HCT116 (cell line): ENCODE results near the gene MPC1.

ENCODE experiments used
- CBX3 ChIP-seq: IDR thresholded peaks from 2 replicates; pipeline ENCODE4 v1.6.1; 2012; ENCODE audit warnings: low read depth
- CEBPB ChIP-seq: IDR thresholded peaks from 2 replicates; pipeline ENCODE4 v1.6.1; 2012; ENCODE audit warnings: low read depth
- POLR2AphosphoS5 ChIP-seq: IDR thresholded peaks from 2 replicates; pipeline ENCODE4 v1.6.1; 2011; ENCODE audit warnings: mild to moderate bottlenecking, low read depth, low read length, moderate library complexity
- RAD21 ChIP-seq: IDR thresholded peaks from 2 replicates; pipeline ENCODE4 v1.6.1; 2012; ENCODE audit warnings: low read depth, mild to moderate bottlenecking
- SIN3A ChIP-seq: IDR thresholded peaks from 2 replicates; pipeline ENCODE4 v1.6.1; 2012; ENCODE audit warnings: low read depth
- SP1 ChIP-seq: IDR thresholded peaks from 2 replicates; pipeline ENCODE4 v1.6.1; 2012; ENCODE audit warnings: low read depth
- TF ChIP-seq, protein P1 (sequence below), 3 experiments: fragments of 200-600 bp in 1 of 3; sonication (generic) in 1 of 3; IDR thresholded peaks in 2 of 3; conservative IDR thresholded peaks in 1 of 3; 2 replicates each; pipeline ENCODE4 v1.5.1; 2012 to 2017; ENCODE audit warnings: low read depth in 2 of 3, low read length in 2 of 3, antibody characterized with exemption in 1 of 3, borderline replicate concordance in 1 of 3, control low read depth in 1 of 3, mild to moderate bottlenecking in 1 of 3, mixed read lengths in 1 of 3, mixed run types in 1 of 3, moderate library complexity in 1 of 3; ENCODE audit not compliant: insufficient read depth in 1 of 3

DNA sequence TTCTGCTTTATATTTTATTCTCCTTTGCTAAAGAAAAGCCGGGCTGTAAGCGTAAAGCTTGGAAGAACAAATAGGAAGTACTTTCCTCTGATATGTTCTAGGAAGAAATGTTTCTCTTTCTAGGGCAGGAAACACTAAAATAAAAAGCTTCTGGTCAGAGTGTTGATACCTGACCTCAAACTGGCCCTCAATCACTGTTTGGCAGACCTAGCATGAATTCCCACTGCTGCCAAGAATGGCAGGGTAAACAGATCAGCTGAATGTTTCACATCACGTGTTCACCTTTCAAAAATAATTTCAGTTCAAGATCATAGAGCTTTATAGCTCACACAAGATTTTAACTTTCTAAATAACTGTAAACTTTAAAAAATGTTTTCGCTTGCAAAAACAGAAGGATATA, 2.9 kb downstream of the MPC1 start:
- no peak for TF ChIP-seq CEBPB
- no peak for TF ChIP-seq RAD21
- TF ChIP-seq, protein P1, sequence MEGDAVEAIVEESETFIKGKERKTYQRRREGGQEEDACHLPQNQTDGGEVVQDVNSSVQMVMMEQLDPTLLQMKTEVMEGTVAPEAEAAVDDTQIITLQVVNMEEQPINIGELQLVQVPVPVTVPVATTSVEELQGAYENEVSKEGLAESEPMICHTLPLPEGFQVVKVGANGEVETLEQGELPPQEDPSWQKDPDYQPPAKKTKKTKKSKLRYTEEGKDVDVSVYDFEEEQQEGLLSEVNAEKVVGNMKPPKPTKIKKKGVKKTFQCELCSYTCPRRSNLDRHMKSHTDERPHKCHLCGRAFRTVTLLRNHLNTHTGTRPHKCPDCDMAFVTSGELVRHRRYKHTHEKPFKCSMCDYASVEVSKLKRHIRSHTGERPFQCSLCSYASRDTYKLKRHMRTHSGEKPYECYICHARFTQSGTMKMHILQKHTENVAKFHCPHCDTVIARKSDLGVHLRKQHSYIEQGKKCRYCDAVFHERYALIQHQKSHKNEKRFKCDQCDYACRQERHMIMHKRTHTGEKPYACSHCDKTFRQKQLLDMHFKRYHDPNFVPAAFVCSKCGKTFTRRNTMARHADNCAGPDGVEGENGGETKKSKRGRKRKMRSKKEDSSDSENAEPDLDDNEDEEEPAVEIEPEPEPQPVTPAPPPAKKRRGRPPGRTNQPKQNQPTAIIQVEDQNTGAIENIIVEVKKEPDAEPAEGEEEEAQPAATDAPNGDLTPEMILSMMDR (IDR thresholded peaks at IDR 0.05 in 2 of 3, conservative IDR thresholded peaks at IDR 0.05 in 1 of 3; ENCODE audit: borderline replicate concordance in 1 of 3, insufficient read depth in 1 of 3, low read depth in 2 of 3, low read length in 2 of 3): no peak
- no peak for TF ChIP-seq SIN3A
- TF ChIP-seq SP1: no peak
- no peak for TF ChIP-seq POLR2AphosphoS5
- TF ChIP-seq CBX3: no peak
